DOHH2 (cell line): Measurements from ENCODE around the gene CYB5A.

Source experiments
- CTCF ChIP-seq: fragments of 200-600 bp; sonication (generic); IDR thresholded peaks from one replicate; pipeline ENCODE4 v1.5.1; 2014; ENCODE audit warnings: antibody characterized with exemption, mild to moderate bottlenecking, low read depth, low read length; ENCODE audit not compliant: poor library complexity, severe bottlenecking
- EZH2phosphoT487 ChIP-seq: fragments of 200-600 bp; sonication (generic); IDR thresholded peaks from 2 replicates; pipeline ENCODE4 v1.6.1; 2017; ENCODE audit warnings: borderline replicate concordance, mild to moderate bottlenecking, antibody characterized with exemption, low read length, moderate library complexity, mixed read lengths

- TF ChIP-seq CTCF (no peak), EZH2phosphoT487 (no peak)
These were observed 57.8 kb downstream of the CYB5A start for GRCh38 chr18:74233933-74234325.
